Right ventricle myocardium inferior (tissue), 1 donor: Measurements from ENCODE around the gene GAK. TPM values are rescaled to one million over a fixed set of nuclear protein-coding genes. Genes with fewer than 3 reads are reported as not detected.
"Not testable (repeated sequence)": the region's sequence is repeated elsewhere in the genome, so short reads cannot be mapped to it uniquely, and the experiment has no call there.

ENCODE experiments used
- ATAC-seq: fragments of 200-7000 bp; cut with Tn5 transposase; one replicate; pipeline ENCODE4 v1.9.1; 2020; ENCODE audit warnings: mild to moderate bottlenecking, moderate library complexity
- DNase-seq: peaks from one replicate; pipeline ENCODE4 v3.0.0; 2021; ENCODE audit errors: missing footprints
- intact Hi-C: fragments of 100-400 bp; cut with DNase I; formaldehyde crosslinking; loops from one replicate; pipeline ENCODE4 v1.11.0; 2022
- total RNA-seq: library from RNA; stranded (reverse); fragmentation: NEBNext Ultra II Directional; extraction: Animal tissue kit (Norgen Biotek cat#: 25700); gene quantifications from one replicate; pipeline ENCODE4 v1.2.1, GENCODE V29; 2021
- donor health status: DM: no; HTN: yes; CAD: no; lungs with severe emphysema.

GAK gene
- total RNA-seq, 1 donor from 2014 or later, result 29.3 TPM

DNA sequence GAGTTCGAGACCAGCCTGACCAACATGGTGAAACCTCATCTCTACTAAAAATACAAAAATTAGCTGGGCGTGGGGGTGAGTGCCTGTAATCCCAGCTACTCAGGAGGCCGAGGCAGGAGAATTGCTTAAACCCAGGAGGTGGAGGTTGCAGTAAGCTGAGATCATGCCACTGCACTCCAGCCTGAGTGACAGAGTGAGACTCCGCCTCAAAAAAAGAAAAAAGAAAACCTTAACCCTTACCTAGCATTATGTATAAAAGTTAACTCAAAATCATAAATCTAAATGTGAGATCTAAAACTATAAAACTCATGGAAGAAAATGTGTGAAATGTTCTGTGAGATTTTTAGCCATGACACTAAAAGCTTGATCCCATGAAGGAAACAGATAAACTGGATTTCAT, 7.4 kb upstream of the GAK start:
- not testable (repeated sequence) for ATAC-seq, DNase-seq
- intact Hi-C loops, result loop anchor here (10.0 kb wide), 1 partner anchor 45 kb away; the partner anchor contains the start of gene IDUA

DNA sequence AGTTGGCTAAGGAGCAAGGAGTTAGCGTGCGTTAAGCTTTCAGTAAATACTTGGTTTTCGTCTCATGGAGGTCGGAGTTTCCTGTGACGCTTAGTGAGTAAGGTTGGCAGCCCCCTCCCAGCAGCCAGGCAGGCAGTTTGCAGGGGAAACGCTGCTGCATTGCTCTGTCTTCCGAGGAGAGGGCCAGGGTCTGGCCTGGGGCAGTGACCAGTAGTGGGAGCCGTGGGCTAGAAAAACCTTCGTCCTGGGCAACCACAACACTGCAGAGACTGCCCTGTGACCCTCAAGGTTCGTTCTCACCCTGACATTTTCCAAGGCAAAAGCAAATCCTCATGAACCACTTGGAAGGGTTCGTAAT, 576 bp upstream of the GAK start:
- intact Hi-C loops, result loop anchor here (10.0 kb wide), 1 partner anchor 52 kb away; the partner anchor contains the start of gene IDUA
- DNase-seq (no peak), ATAC-seq (peak; percentile 1)

DNA sequence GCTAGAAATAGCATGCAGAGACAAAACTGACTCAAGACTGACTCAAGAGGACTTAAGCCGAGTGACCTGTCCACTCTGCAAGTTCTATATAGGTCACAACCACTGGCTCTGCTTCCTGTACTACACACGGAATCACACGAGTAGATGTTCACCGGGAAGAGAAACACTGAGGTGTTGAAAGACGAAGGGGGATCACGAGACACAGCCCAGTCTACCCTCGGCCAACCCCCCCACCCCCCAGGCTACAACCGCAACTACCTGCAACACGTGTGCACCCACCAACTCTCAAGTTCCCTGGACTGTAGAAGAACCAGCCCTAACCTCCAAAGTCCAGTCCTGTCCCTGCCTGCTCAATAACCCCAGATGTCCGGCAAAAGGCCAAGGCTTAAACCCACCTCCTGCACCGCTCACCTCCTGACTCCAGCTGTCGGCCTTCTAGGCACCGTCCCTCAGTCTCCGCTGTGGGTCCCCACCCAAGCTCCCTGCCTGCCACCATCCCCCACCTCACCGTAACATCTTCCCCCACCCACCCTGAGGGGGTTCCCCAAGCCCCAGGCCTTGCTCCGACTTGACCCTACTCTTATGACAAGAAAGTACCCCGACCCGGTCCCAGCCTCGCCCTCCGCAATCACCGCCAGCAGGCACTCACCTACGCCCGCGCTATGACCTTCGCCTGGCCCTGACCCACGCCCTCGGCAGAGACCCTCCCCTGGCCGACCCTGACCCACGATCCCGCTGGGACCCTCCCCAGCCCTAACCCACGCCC, 739 bp downstream of the GAK start:
- DNase-seq (no peak), ATAC-seq (peak; percentile 4)
- intact Hi-C loops, result loop anchor here (10.0 kb wide), 1 partner anchor 53 kb away; the partner anchor contains the start of gene IDUA

DNA sequence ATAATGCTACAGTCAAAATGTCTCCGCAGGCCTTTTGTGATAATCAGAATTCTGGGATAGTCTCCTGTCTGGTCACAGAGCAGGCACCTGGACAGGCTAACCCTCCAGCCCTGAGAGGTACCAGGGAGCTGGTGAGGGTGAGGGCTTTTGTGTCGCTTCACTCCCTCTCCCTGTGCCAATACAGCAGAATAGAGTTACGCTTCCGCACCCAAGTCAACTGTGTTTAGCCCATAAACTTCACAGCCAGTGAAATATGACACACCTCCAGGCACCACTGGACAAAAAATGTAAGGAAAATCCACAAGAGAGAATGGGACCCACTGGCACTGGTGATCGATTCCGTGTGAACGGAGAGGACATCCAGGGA, 1.3 kb downstream of the GAK start:
- intact Hi-C loops, result loop anchor here (10.0 kb wide), 1 partner anchor 54 kb away; the partner anchor contains the start of gene IDUA
- no peak for DNase-seq
- ATAC-seq, result no peak

- ATAC-seq, result no peak
- DNase-seq, result no peak
- intact Hi-C loops, result loop anchor here (10.0 kb wide), 1 partner anchor 55 kb away; the partner anchor contains the start of gene IDUA
Observed at GRCh38 chr4:930028-930551, 2.0 kb downstream of the GAK start.

DNA sequence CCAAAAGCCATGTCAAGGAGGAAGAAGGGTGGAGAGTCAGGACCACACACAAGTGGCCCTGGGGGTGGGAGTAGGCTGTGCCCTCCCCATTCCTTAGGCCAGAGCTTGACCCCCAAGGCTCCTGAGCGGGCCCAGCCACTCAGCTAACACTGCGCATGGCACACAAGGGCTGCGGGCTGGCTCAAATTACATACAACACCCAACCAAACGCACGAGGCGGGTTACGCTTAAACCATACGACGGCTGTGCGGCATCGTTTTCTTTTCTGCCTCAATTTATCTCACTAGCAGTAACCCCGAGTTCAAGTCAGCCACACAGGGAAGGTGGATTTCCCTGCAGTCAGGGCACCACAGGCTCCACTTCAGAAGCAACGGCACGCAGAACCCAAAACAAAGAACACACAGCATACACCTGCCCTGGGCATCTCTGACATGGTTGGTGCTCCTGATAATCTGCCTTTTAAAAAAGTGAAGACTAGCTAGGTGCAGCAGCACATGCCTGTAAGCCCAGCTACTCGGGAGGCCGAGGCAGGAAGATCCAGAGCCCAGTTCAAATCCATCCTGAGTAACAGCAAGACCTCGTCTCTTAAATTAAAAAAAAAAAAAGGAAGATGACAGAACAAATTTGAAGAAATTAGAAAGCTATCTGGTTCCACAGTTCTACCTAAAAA, 2.9 kb downstream of the GAK start:
- intact Hi-C loops, result no loop called here
- no peak for DNase-seq
- no peak for ATAC-seq

DNA sequence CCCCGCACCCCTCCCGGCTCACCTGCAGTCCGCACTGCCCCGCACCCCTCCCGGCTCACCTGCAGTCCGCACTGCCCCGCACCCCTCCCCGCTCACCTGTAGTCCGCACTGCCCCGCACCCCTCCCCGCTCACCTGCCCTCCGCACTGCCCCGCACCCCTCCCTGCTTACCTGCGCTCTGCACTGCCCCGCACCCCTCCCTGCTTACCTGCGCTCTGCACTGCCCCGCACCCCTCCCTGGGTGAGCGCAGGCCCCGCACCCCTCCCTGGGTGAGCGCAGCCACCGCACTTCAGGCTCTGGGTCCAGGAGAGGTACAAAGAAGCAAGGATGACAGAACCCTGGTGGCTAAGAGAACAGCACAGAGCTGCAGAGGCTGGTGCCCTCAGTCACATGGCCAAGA, 4.5 kb downstream of the GAK start:
- DNase-seq, intact Hi-C loops, ATAC-seq: not testable (repeated sequence)

GRCh38 chr4:926538-926937, 5.6 kb downstream of the GAK start:
- ATAC-seq (no peak), DNase-seq (no peak)
- intact Hi-C loops, result no loop called here

GRCh38 chr4:925771-926500, 6.2 kb downstream of the GAK start:
- ATAC-seq (no peak), DNase-seq (no peak)
- intact Hi-C loops, result no loop called here

- DNase-seq (no peak), ATAC-seq (no peak)
- intact Hi-C loops, result no loop called here
Observed at GRCh38 chr4:925171-925570, 6.9 kb downstream of the GAK start.

GRCh38 chr4:924107-925096, 7.7 kb downstream of the GAK start:
- ATAC-seq (no peak), DNase-seq (no peak)
- intact Hi-C loops, result no loop called here

- no peak for DNase-seq
- ATAC-seq, result no peak
- intact Hi-C loops, result no loop called here
Observed at GRCh38 chr4:921830-922331, 10.2 kb downstream of the GAK start.

GRCh38 chr4:919004-919680, 13.0 kb downstream of the GAK start:
- DNase-seq, result peak; percentile 9
- intact Hi-C loops, ATAC-seq: not testable (repeated sequence)

DNA sequence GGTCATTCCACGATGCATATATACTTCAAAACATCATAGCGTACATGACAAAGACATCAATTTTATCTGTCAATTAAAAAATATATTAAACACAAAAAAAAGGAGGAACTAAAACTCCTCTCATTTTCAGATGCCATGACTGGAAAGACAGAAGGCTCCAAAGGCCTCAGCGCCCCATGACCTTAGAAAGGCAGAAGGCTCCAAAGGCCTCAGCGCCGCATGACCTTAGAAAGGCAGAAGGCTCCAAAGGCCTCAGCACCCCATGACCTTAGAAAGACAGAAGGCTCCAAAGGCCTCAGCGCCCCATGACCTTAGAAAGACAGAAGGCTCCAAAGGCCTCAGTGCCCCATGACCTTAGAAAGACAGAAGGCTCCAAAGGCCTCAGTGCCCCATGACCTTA, 13.5 kb downstream of the GAK start:
- DNase-seq, result peak; percentile 9
- ATAC-seq, intact Hi-C loops: not testable (repeated sequence)

- ATAC-seq, result no peak
- no peak for DNase-seq
- intact Hi-C loops, result no loop called here
Observed at GRCh38 chr4:917992-918391, 14.1 kb downstream of the GAK start.

GRCh38 chr4:917466-917865, 14.7 kb downstream of the GAK start:
- ATAC-seq (no peak), DNase-seq (peak; percentile 20)
- intact Hi-C loops, result no loop called here

DNA sequence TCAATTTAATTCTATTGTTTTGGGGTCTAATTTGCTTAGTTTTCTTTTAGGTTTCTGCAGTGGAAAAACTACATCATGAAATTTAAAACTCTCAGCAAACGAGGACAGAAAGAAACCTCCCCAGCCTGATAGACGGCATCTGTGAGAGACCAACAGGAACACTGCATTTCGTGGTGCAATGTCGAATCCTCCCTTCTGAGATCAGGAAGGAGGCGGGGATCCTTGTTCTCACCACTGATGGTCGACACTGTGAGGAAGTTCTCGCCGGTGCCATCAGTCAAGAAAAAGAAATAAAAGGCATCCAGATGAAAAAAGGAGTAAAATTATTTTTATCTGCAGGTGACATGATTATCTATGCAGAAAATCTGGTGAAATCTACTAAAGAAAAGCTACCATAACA, 16.5 kb downstream of the GAK start:
- intact Hi-C loops, result no loop called here
- peak; percentile 42 for ATAC-seq
- DNase-seq, result no peak
